Kidney (tissue), 14 donors: Measurements from ENCODE around the gene MYO15A. TPM values are rescaled to one million over a fixed set of nuclear protein-coding genes. Genes with fewer than 3 reads are reported as not detected.

ENCODE experiments used
- DNase-seq, 5 donors: peaks; one replicate each; pipeline ENCODE4 v3.0.0-alpha.2; 2013 to 2020
- FAIRE-seq: peaks from 2 replicates; lab custom pipeline; 2012; peaks lifted over from hg19 to GRCh38; lab: Jason Lieb, UNC
- H3K27ac ChIP-seq, 2 donors: one replicate each; pipeline ENCODE4 v1.7.0; 2013; ENCODE audit warnings: low read depth in 2 of 2, low read length in 2 of 2, inconsistent platforms in 1 of 2
- H3K27me3 ChIP-seq: one replicate; pipeline ENCODE4 v1.7.1; 2013; ENCODE audit warnings: low read length, inconsistent platforms; ENCODE audit not compliant: control insufficient read depth, insufficient read depth
- H3K36me3 ChIP-seq, 3 donors: one replicate each; pipeline versions ENCODE4 v1.7.0 to v1.7.1; 2013; ENCODE audit warnings: low read length in 3 of 3, control low read depth in 1 of 3, inconsistent platforms in 1 of 3; ENCODE audit not compliant: insufficient read depth in 3 of 3, control insufficient read depth in 2 of 3
- H3K4me1 ChIP-seq, 3 donors: one replicate each; pipeline versions ENCODE4 v1.7.0 to v1.7.1; 2013; ENCODE audit warnings: low read length in 3 of 3, inconsistent platforms in 1 of 3, low read depth in 1 of 3; ENCODE audit not compliant: control insufficient read depth in 2 of 3, insufficient read depth in 2 of 3
- H3K4me3 ChIP-seq, 3 donors: one replicate each; pipeline versions ENCODE4 v1.7.0 to v1.8.1; 2013; ENCODE audit warnings: low read length in 3 of 3, control low read depth in 1 of 3, inconsistent platforms in 1 of 3
- H3K9ac ChIP-seq, 3 donors: one replicate each; pipeline versions ENCODE4 v1.7.0 to v1.7.1; 2013; ENCODE audit warnings: low read length in 3 of 3, control low read depth in 1 of 3, inconsistent platforms in 1 of 3
- H3K9me3 ChIP-seq, 3 donors: one replicate each; pipeline versions ENCODE4 v1.7.0 to v1.7.1; 2013; ENCODE audit warnings: low read length in 3 of 3, control low read depth in 1 of 3, inconsistent platforms in 1 of 3; ENCODE audit not compliant: control insufficient read depth in 2 of 3, insufficient read depth in 1 of 3
- CTCF ChIP-seq: IDR thresholded peaks from 3 replicates; pipeline ENCODE4 v1.5.1; 2012; ENCODE audit warnings: mild to moderate bottlenecking, moderate library complexity, borderline replicate concordance; ENCODE audit not compliant: insufficient read depth; ENCODE audit errors: extremely low read depth
- intact Hi-C: fragments of 100-400 bp; cut with DNase I; formaldehyde crosslinking; loops from one replicate; pipeline ENCODE4 v1.11.1; 2022
- polyA plus RNA-seq: library from polyadenylated mRNA; stranded (reverse); fragments of 350-450 nt; fragmentation: Illumina TruSeq; extraction: RNeasy Lipid Tissue Mini Kit (QIAGEN cat#74804); gene quantifications from one replicate; pipeline ENCODE4 v1.2.3, GENCODE V29; 2014; ENCODE audit warnings: low read depth, low replicate concordance; ENCODE audit not compliant: insufficient read depth
- total RNA-seq: library from RNA; stranded (reverse); fragmentation: NEBNext Ultra II Directional; extraction: Animal tissue kit (Norgen Biotek cat#: 25700); gene quantifications from one replicate; pipeline ENCODE4 v1.2.1, GENCODE V29; 2021
- donor health status: control.
- donor health status: control.
- donor health status: control.
- donor health status: control.
- donor health status: control.
- donor health status: DM: yes; HTN: yes; CAD: no.
- donor health status: Normal renal cell carcinoma (clear cell type).

Gene MYO15A
- total and polyA plus RNA-seq, 2 donors from 2014 or later: 0.80 to 1.3 TPM

- DNase-seq (no peak), FAIRE-seq (no peak)
- intact Hi-C loops: no loop called here
- Histone ChIP-seq H3K27ac (no peak overlapping the region), H3K4me3 (no peak overlapping the region), H3K9me3 (no peaks in the 10 kb centered on the region), H3K27me3 (no peaks in the 10 kb centered on the region), H3K36me3 (peaks cover 0 to 2% (median 0%) of the 10 kb centered on the region in 3 donors), H3K4me1 (peaks cover 0 to 3% (median 0%) of the 10 kb centered on the region in 3 donors), H3K9ac (no peak overlapping the region)
- no peak for TF ChIP-seq CTCF
These were observed 36.8 kb upstream of the MYO15A start for GRCh38 chr17:18071751-18072150.

GRCh38 chr17:18074566-18075272 is 33.8 kb upstream of the MYO15A start:
- no peak for FAIRE-seq
- TF ChIP-seq CTCF: no peak
- H3K27ac ChIP-seq: no peak overlapping the region
- H3K27me3 ChIP-seq: no peaks in the 10 kb centered on the region
- H3K9ac ChIP-seq: no peak overlapping the region
- intact Hi-C loops: no loop called here
- H3K36me3 ChIP-seq: no peaks in the 10 kb centered on the region
- no peak overlapping the region for H3K4me3 ChIP-seq
- H3K9me3 ChIP-seq: no peaks in the 10 kb centered on the region
- DNase-seq: no peak
- H3K4me1 ChIP-seq: peaks cover 0 to 3% (median 0%) of the 10 kb centered on the region in 3 donors

- intact Hi-C loops: no loop called here
- H3K9ac ChIP-seq: no peak overlapping the region
- TF ChIP-seq CTCF: no peak
- H3K36me3 ChIP-seq: no peaks in the 10 kb centered on the region
- H3K27me3 ChIP-seq: no peaks in the 10 kb centered on the region
- no peaks in the 10 kb centered on the region for H3K9me3 ChIP-seq
- H3K4me3 ChIP-seq: no peak overlapping the region
- no peak overlapping the region for H3K27ac ChIP-seq
- no peak for FAIRE-seq
- DNase-seq: peak in 1 of 5 donors; percentile 51
- no peaks in the 10 kb centered on the region for H3K4me1 ChIP-seq
These were observed 31.6 kb upstream of the MYO15A start for GRCh38 chr17:18076936-18077335.
